Colonic mucosa (tissue), 4 donors: ENCODE measurements around the gene FHL1. TPM values are rescaled to one million over a fixed set of nuclear protein-coding genes. Genes with fewer than 3 reads are reported as not detected.

ENCODE experiments used
- DNase-seq: peaks from one replicate; pipeline ENCODE4 v3.0.0-alpha.2; 2020
- H3K27ac ChIP-seq: fragments of 200-600 bp; one replicate; pipeline ENCODE4 v1.8.0; 2021
- H3K27me3 ChIP-seq: fragments of 200-600 bp; one replicate; pipeline ENCODE4 v1.8.0; 2021
- H3K36me3 ChIP-seq: fragments of 200-600 bp; one replicate; pipeline ENCODE4 v1.8.0; 2021
- H3K4me1 ChIP-seq: fragments of 200-600 bp; one replicate; pipeline ENCODE4 v1.8.0; 2021; ENCODE audit warnings: mild to moderate bottlenecking
- H3K4me3 ChIP-seq: fragments of 200-600 bp; one replicate; pipeline ENCODE4 v1.8.0; 2021
- H3K9ac ChIP-seq, 2 donors: one replicate each; pipeline ENCODE4 v1.7.0; 2013; ENCODE audit warnings: control low read depth in 2 of 2, low read depth in 2 of 2, low read length in 2 of 2
- H3K9me3 ChIP-seq: fragments of 200-600 bp; one replicate; pipeline ENCODE4 v1.8.0; 2021
- intact Hi-C: fragments of 100-400 bp; cut with DNase I; formaldehyde crosslinking; loops from one replicate; pipeline ENCODE4 v1.14.1; 2022
- total RNA-seq, 2 donors: library from RNA; stranded (reverse); fragmentation: NEBNext Ultra II Directional in 1 of 2; extraction: Animal tissue kit (Norgen Biotek cat#: 25700) in 1 of 2; gene quantifications; one replicate each; pipeline ENCODE4 v1.2.1, GENCODE V29; 2021
- TF ChIP-seq, protein P1 (sequence below): fragments of 200-600 bp; IDR thresholded peaks from one replicate; pipeline ENCODE4 v1.8.0; 2022; ENCODE audit warnings: antibody characterized with exemption, mild to moderate bottlenecking
- donor health status: healthy.
- donor health status: DM: no; HTN: no; CAD: no.
- donor health status: DM: no; HTN: no; CAD: no.

FHL1 gene
- total RNA-seq, 2 donors from 2014 or later: 20.0 to 176 TPM

GRCh38 chrX:136185401-136186022 is 38.2 kb downstream of the FHL1 start:
- Histone ChIP-seq H3K9me3 (no peaks in the 10 kb centered on the region), H3K9ac (no peak overlapping the region), H3K4me1 (no peaks in the 10 kb centered on the region), H3K36me3 (no peaks in the 10 kb centered on the region), H3K4me3 (no peak overlapping the region), H3K27ac (no peak overlapping the region), H3K27me3 (no peaks in the 10 kb centered on the region)
- TF ChIP-seq, protein P1, sequence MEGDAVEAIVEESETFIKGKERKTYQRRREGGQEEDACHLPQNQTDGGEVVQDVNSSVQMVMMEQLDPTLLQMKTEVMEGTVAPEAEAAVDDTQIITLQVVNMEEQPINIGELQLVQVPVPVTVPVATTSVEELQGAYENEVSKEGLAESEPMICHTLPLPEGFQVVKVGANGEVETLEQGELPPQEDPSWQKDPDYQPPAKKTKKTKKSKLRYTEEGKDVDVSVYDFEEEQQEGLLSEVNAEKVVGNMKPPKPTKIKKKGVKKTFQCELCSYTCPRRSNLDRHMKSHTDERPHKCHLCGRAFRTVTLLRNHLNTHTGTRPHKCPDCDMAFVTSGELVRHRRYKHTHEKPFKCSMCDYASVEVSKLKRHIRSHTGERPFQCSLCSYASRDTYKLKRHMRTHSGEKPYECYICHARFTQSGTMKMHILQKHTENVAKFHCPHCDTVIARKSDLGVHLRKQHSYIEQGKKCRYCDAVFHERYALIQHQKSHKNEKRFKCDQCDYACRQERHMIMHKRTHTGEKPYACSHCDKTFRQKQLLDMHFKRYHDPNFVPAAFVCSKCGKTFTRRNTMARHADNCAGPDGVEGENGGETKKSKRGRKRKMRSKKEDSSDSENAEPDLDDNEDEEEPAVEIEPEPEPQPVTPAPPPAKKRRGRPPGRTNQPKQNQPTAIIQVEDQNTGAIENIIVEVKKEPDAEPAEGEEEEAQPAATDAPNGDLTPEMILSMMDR: no peak
- intact Hi-C loops: no loop called here
- no peak for DNase-seq

- no peaks in the 10 kb centered on the region for H3K9me3 ChIP-seq
- no peak overlapping the region for H3K4me3 ChIP-seq
- H3K36me3 ChIP-seq: no peaks in the 10 kb centered on the region
- H3K27ac ChIP-seq: no peak overlapping the region
- intact Hi-C loops: no loop called here
- H3K9ac ChIP-seq: no peak overlapping the region
- no peaks in the 10 kb centered on the region for H3K4me1 ChIP-seq
- DNase-seq: no peak
- no peaks in the 10 kb centered on the region for H3K27me3 ChIP-seq
- TF ChIP-seq, protein P1: no peak
Observed at GRCh38 chrX:136186023-136186413, 38.7 kb downstream of the FHL1 start.

GRCh38 chrX:136189222-136189621 is 41.9 kb downstream of the FHL1 start:
- no peak overlapping the region for H3K4me3 ChIP-seq
- H3K27ac ChIP-seq: no peak overlapping the region
- intact Hi-C loops: no loop called here
- no peaks in the 10 kb centered on the region for H3K9me3 ChIP-seq
- TF ChIP-seq, protein P1: no peak
- no peak overlapping the region for H3K9ac ChIP-seq
- H3K36me3 ChIP-seq: no peaks in the 10 kb centered on the region
- DNase-seq: no peak
- no peaks in the 10 kb centered on the region for H3K4me1 ChIP-seq
- H3K27me3 ChIP-seq: no peaks in the 10 kb centered on the region

GRCh38 chrX:136190038-136190713 is 42.8 kb downstream of the FHL1 start:
- Histone ChIP-seq H3K27ac (no peak overlapping the region), H3K4me1 (no peaks in the 10 kb centered on the region), H3K27me3 (no peaks in the 10 kb centered on the region), H3K9me3 (no peaks in the 10 kb centered on the region), H3K9ac (no peak overlapping the region), H3K4me3 (no peak overlapping the region), H3K36me3 (no peaks in the 10 kb centered on the region)
- no peak for DNase-seq
- intact Hi-C loops: no loop called here
- TF ChIP-seq, protein P1: no peak

GRCh38 chrX:136191171-136191570 is 43.8 kb downstream of the FHL1 start:
- TF ChIP-seq, protein P1: no peak
- intact Hi-C loops: no loop called here
- DNase-seq: no peak
- no peak overlapping the region for H3K27ac ChIP-seq
- no peaks in the 10 kb centered on the region for H3K4me1 ChIP-seq
- no peaks in the 10 kb centered on the region for H3K9me3 ChIP-seq
- H3K27me3 ChIP-seq: no peaks in the 10 kb centered on the region
- H3K9ac ChIP-seq: no peak overlapping the region
- H3K4me3 ChIP-seq: no peak overlapping the region
- no peaks in the 10 kb centered on the region for H3K36me3 ChIP-seq
